Left ventricle myocardium superior (tissue), 1 donor: ENCODE measurements around the gene CENPO. TPM values are rescaled to one million over a fixed set of nuclear protein-coding genes. Genes with fewer than 3 reads are reported as not detected.
"Not testable (repeated sequence)": the region's sequence is repeated elsewhere in the genome, so short reads cannot be mapped to it uniquely, and the experiment has no call there.

Experiments used
- ATAC-seq: fragments of 200-7000 bp; cut with Tn5 transposase; one replicate; pipeline ENCODE4 v1.9.1; 2020; ENCODE audit warnings: mild to moderate bottlenecking, moderate library complexity
- DNase-seq: peaks from one replicate; pipeline ENCODE4 v3.0.0-alpha.2; 2020
- intact Hi-C: fragments of 100-400 bp; cut with micrococcal nuclease; formaldehyde crosslinking; loops from one replicate; pipeline ENCODE4 v1.11.0; 2022
- total RNA-seq: library from RNA; stranded (reverse); fragmentation: NEBNext Ultra II Directional; extraction: Animal tissue kit (Norgen Biotek cat#: 25700); gene quantifications from one replicate; pipeline ENCODE4 v1.2.1, GENCODE V29; 2021
- donor health status: DM: no; HTN: yes; CAD: no; lungs with severe emphysema.

The CENPO gene
- total RNA-seq, 1 donor from 2014 or later: 2.2 TPM

DNA sequence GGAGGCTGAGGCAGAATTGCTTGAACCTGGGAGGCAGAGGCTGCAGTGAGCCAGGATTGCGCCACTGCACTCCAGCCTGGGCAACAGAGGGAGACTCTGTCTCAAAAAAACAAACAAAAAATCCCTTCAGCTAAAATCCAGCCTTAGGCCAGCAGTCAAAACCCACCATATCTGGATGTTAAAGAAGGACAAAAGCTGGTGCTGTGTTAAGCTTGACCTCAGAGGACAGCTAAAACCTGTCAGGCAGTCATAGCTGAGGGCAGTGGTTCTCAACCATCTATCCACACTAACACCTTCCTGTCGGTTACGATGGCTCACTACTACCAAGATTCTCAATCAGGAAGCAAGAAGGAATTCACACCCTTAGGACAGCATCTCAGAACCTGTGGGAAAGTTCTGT is 9.6 kb upstream of the CENPO start:
- DNase-seq: no peak
- no peak for ATAC-seq
- intact Hi-C loops: no loop called here

DNA sequence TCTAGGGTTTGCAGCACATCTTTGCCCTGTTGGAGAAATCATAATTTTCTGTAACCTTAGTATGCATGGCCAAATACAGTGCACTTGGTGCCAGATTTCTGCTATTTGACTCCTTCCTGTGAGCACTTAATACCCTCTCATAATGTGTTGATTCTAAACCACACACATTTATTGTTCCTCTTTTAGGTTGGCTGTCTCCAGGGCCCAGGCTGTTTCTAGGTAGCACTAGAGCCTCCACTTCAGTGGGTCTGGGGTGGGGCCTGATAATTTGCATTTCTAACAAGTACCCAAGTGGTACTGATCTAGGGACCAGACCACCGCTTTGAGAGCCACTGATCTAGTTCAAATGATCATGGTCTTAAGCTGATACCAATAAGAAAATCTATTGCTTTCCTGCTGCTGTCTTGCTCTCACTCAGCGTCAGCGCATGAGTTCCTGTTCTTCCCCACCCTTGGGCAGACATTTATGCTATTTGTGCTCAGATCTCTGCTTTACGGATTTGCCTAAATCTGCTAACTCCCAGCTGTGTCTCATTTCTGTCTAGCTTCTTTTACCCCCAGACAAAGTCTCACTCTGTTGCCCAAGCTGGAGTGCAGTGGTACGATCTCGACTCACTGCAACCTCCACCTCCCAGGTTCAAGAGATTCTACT is 7.4 kb upstream of the CENPO start:
- intact Hi-C loops: no loop called here
- DNase-seq: no peak
- no peak for ATAC-seq

DNA sequence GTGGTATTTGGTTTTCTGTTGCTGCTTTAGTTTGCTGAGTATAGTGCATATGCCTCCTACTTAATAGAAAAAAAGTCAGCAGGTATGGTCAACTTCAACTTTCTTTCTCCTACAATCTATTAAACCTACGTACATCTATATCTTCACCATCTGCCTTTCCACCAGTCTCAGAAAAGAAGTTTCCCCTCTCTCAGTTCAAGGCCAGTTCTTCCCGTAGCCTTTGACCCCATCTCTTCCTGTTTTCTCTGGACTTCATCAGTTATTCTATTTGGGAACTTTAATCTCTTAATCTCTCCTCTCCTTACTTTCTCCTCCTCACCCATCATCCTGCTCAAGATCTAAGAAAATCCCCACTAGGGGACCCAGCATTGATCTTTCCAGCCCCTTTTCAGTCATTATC is 5.7 kb upstream of the CENPO start:
- intact Hi-C loops: no loop called here
- no peak for DNase-seq
- no peak for ATAC-seq

DNA sequence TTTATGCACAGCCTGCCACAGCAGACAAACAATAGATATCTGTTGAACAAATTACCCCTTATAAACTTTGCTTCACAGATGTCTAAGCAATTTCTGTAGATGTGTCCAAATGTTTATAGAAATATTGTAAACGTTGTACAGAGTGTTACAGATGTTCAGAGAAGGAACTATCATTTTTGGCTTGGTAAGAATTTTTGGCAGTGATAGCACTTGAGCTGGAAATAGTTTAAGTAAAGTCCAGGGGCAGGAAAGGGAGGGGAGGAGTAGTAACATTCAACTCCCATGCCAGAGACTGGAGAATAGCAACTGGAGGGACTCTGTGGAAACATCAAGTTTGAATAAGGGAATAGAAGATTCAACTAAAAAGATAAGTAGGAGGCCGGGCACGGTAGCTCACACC is 4.4 kb upstream of the CENPO start:
- ATAC-seq (no peak), DNase-seq (no peak)
- intact Hi-C loops: no loop called here

DNA sequence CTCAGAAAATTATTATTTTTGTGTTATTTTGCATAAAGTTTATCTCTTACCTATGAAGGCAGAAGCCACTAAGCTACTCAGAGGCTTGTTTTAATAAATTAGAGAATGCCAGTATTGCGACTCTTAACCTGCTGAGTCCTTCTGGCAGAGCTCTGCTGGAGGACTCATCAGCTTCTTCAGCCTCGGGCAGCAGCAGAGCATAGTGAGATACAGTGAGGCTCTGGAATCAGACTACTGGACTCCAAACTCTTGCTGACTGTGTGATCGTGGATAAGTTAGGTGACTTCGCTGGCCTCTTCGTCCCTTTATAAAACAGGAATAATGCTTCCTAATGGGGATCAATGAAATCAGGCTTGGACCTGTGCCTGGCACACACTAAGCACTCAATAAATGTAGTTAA is 1.8 kb upstream of the CENPO start:
- intact Hi-C loops: no loop called here
- ATAC-seq: no peak

DNA sequence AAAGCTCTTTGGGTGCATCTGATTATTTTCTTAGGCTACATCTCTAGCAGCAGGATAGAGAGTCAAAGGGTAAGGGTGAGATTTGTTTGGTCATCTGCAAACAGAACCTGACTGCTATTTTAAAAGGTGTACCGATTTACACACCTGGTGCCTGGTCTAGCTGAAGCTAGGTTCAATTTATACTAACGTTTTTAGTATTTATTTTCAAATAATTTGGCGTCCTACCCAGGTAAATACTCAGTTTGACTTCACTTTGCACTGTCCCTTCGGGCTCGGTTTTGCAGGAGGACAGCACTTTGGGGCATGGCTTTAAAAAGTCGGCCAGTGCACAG is 717 bp upstream of the CENPO start:
- no peak for DNase-seq
- ATAC-seq: no peak
- intact Hi-C loops: no loop called here

More for the DNA sequence above, 1.8 kb upstream of the CENPO start:
- DNase-seq: no peak

DNA sequence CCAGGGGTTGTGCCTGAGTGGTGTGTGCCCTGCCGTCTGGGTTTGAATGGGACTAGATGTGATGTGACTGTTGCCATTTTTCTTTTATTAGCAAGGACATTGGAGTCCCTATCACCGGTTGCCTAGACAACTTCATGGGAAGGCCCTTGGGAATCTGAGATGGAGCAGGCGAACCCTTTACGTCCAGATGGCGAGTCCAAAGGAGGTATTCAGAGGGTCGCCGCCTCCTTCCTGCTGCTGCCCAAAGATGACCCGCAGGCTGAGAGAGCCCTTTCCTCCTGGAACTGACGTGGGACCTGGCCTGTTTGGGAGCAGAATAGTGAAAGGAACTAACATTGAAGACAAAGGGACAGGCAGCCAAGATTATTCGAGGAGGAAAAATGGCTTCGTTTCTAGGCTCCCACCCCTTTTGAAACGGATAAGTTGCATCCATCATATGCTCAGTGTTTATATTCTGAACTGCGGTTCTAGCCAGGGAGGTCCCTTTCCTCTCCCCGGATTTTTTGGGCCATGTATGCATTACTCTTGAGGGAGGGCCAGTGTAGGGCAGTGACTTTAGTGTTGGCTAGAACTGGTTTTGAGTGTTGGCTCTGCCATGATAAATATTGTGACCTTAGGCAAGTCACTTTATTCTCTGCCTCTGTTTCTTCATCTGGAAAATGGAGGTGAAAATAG is 673 bp downstream of the CENPO start:
- intact Hi-C loops: no loop called here
- DNase-seq (no peak), ATAC-seq (no peak)

DNA sequence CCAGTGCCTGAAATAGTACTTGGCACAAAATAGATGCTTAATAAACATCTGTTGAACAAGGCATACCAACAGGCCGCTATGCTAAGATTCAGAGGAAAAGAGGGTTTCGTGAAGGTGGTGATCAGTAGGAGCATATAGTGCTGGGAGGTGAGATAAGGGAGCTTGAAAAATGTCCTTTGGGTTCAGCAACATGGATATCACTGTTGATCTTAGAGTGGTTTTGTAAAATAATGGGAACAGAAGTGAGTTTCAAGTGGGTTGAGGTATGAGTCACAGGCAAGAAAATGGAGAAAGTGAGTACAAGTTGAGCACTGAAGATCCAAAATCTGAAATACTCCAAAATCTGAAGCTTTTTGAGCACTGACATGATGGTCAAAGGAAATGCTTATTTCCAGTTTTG is 4.4 kb downstream of the CENPO start:
- ATAC-seq: no peak
- DNase-seq: no peak
- intact Hi-C loops: no loop called here

DNA sequence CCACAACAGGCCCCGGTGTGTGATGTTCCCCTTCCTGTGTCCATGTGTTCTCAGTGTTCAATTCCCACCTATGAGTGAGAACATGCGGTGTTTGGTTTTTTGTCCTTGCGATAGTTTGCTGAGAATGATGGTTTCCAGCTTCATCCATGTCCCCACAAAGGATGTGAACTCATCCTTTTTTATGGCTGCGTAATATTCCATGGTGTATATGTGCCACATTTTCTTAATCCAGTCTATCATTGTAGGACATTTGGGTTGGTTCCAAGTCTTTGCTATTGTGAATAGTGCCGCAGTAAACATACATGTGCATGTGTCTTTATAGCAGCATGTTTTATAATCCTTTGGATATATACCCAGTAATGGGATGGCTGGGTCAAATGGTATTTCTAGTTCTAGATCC is 7.3 kb downstream of the CENPO start:
- DNase-seq, intact Hi-C loops, ATAC-seq: not testable (repeated sequence)

DNA sequence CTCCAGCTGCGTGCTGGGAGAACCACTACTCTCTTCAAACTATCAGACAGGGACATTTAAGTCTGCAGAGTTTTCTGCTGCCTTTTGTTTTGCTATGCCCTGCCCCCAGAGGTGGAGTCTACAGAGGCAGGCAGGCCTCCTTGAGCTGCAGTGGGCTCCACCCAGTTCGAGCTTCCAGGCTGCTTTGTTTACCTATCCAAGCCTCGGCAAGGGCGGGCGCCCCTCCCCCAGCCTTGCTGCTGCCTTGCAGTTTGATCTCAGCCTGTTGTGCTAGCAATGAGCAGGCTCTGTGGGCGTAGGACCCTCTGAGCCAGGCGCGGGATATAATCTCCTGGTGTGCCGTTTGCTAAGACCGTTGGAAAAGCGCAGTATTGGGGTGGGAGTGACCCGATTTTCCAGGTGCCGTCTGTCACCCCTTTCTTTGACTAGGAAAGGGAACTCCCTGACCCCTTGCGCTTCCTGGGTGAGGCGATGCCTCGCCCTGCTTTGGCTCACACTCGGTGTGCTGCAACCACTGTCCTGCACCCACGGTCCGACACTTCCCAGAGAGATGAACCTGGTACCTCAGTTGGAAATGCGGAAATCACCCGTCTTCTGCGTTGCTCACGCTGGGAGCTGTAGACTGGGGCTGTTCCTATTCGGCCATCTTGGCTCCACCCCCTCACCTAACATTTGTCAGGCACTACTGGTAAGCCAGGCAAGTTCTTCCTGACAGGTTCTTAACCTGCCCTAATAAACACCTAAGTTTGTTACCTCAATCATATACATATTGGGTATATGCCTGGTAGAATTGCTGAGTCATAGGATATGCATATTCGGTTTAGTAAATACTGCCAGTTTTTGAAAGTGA is 12.8 kb downstream of the CENPO start:
- ATAC-seq, DNase-seq, intact Hi-C loops: not testable (repeated sequence)

DNA sequence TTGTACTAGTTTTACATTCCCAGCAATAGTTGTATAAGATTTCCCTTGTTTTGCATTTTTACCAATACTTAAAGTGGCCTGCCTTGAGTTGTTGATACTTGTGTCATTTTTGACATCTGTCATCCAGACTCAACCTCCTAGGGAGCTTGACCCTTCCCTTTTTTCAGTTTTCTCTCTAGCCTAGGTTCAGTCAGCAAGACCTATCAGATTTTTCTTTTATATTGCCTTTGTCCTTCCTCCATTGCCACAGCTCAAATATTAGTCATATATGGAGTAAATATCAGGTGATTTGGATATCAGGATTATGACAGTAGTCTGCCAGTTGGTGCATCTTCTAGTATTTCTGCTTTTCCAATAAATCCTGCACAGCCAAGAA is 13.4 kb downstream of the CENPO start:
- no peak for DNase-seq
- no peak for ATAC-seq
- intact Hi-C loops: no loop called here

DNA sequence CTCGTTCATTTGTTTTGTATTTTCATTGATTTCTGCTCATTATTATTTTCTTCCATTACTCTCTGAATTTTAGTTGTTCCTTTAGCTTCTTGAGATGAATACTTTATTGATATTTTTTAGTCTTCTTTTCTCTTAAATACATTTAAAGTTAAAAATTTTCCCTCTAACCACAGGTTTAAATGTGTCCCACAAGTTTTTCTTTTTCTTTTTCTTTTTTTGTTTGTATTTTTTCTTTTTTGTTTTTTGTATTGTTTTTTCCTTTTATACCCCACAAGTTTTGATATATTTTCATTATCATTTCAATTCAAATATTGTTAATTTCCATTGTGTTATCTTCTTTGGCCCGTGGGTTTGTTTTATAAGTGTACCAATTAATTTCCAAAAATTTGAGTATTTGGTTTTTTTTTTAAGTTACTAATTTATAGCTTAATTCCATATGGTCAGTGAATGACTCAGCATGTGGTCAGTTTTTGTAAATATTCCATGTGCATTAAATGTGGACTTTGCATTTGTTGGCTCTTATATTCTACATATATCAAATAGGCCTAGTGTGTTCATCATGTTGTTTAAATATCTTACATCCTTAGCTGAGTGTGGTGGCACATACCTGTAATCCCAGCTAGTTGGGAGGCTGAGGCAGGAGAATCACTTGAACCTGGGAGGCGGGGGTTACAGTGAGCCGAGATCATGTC is 16.2 kb downstream of the CENPO start:
- no peak for DNase-seq

DNA sequence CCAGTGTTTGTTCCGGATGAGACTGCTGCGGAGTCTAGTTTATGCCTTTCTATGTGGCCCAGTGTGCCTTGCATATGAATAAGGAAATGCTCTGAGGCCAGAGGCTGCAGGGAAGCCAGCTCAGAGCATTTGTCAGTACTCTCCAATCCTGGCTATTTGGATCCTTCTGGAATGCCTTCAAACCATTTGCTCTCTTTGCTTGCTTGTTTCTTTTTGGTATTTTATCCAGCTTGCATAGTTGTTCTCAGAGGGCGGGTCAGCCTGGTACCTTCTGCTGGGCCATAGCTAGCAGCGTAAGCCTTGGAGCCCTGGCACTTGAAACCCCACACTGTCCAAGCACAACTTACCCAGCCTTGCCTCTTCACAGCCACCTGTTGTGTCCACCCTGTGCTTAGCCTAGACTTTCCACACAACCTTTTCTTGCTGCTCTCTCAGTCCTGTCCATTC is 20.5 kb downstream of the CENPO start:
- ATAC-seq (no peak), DNase-seq (no peak)
- intact Hi-C loops: no loop called here

More for the DNA sequence above, 16.2 kb downstream of the CENPO start:
- intact Hi-C loops: no loop called here
- no peak for ATAC-seq

DNA sequence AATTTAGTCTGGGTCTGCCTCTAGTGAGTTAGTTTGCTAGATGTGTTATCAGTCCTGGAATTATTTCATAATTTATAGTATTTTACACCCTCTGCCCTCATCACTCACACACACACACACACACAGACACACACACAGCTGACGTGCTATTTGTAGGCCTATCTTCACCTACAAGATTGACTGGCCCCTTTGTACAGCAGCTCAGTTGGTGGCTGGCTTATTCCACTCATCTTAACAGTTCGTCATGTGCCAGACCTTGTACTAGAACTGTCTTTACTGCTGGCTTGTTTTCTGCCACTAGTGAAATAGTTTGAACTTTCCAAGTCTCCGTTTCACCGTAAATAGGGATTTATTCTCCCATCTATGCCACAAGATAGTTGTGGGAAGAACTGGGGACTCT is 21.3 kb downstream of the CENPO start:
- ATAC-seq (no peak), DNase-seq (no peak)
- intact Hi-C loops: no loop called here

DNA sequence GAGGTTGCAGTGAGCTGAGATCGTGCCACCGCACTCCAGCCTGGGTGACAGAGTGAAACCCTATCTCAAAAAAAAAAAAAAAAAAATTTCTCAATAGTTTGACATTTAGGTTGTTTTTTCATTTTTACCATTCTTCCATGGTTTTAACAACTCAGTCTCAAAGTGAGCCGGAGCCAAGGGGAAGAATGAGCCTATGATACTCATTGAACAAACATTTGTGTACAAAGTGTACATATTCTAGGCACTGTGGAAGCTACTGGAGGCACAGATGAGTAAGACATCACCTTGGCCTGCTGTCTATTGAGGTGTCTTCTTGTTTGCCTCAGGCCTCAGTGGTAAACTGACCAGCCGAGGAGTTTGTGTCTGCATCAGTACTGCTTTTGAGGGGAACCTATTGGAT is 21.9 kb downstream of the CENPO start:
- DNase-seq (no peak), ATAC-seq (no peak)
- intact Hi-C loops: no loop called here

DNA sequence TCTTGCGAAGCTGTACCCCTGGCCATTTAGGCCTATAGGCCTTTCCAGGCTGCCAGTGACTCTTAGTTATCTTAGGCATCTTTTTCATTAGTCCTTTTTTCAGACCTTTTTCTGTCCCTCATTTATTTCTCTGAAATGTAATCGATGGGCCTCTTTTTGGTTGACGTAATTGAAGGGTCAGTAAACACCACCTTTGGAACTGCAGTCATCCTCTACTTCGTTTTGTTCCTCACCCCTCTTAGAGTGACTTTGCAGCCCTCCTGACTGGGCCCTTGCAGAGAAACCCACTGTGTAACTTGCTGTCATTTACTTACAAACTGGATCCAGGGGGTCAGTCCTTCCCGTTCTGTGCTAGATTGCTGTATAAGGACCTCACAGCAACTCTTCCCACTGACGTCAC is 23.2 kb downstream of the CENPO start:
- DNase-seq: no peak
- intact Hi-C loops: no loop called here
- ATAC-seq: no peak

DNA sequence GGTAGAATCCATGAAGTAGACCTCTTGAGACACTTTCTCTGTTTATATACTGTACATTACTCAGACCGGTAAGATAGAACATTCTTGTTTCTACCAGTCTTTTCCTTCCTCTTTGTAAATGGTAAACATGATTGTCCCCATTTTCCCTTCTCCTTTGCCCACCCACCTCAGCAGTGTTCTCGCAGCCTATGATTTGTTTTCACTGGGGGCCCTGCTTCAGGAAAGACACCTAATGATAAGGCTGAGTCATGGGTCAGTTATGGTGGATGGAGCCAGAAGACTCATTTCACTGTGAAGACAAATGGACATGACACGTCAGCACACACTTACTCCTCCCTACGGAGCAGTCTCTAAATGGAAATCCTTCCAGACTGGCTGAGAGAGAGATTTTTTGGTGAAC is 23.7 kb downstream of the CENPO start:
- no peak for ATAC-seq
- intact Hi-C loops: no loop called here

DNA sequence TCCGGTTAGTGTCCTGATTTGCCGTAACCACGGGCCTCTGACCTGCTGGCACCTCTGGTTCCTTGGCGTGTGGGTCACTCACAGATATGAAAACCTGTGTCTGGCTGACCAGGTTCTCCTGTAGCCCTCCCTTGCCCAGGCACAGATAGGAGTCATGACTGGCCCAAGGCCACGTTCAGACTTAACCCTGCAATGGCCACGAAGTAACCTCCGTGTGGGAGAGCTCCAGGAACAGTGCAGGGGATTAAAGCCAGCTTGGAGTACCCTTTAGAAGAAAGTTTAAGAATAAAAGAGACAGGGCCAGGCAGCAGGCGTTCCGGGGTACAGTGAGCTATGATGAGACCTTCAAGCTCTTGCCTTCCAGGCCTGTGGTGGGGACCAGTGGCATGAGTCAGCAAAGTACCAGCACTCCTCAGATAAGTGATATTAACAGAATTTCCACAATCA is 25.5 kb downstream of the CENPO start:
- intact Hi-C loops: no loop called here
- ATAC-seq: peak; percentile 67
- no peak for DNase-seq

More for the DNA sequence above, 23.7 kb downstream of the CENPO start:
- DNase-seq: no peak

DNA sequence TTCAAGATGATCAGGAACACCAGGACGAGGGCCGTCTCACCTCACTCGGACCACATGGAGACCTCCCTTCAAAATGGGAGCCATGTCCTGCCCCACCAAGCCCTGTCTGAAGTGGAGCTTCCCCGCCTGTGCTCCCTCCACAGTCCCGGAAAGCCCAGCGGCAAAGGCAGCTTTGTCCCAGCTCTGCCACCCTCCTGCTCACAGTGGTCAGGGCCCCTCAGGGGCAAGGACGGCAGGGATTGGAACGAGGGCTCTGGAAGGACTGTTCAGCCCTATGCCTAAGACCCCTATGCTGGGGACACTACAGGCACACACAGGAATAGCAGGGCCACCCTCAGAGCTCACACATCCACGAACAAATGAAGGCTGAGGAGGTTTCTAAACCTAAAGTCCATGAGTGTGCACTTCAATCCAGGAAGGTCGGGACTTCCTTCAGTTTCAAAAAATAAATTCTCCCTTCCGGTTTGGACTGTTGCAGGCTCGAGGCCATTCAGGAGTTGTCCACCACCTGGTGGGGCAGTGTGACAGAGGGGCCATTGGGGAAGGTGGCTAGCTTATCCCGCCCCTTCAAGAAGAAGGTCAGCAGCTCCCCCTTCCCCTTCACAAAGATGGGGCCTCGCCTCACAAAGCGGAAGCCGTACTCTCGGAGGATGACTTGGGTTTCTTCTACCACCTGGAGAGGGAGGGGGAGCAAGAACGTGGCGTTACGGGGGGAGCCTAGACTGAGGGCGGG is 26.4 kb downstream of the CENPO start:
- no peak for ATAC-seq
- intact Hi-C loops: no loop called here
- no peak for DNase-seq
